Measurements from ENCODE around the gene BAIAP2. TPM values are rescaled to one million over a fixed set of nuclear protein-coding genes. Genes with fewer than 3 reads are reported as not detected.

Gene BAIAP2
- total and polyA plus RNA-seq, 2 of the 13 experiments (the other 11 are each of a cell fraction or from before 2014, with no cell fraction given) = 22.5 to 24.0 TPM

GRCh38 chr17:81043319-81043724 lies 8.4 kb downstream of the BAIAP2 start (continued):
- TF ChIP-seq YY1 (IDR thresholded peaks at IDR 0.05; ENCODE audit: insufficient read depth, insufficient replicate concordance, low read depth, low read length) (no peak), TOPORS (CRISPR knock-in tag; IDR thresholded peaks at IDR 0.05) (no peak), ZNF10 (CRISPR knock-in tag; IDR thresholded peaks at IDR 0.05; ENCODE audit: borderline replicate concordance, low read depth) (no peak), SNAPC5 (CRISPR knock-in tag; IDR thresholded peaks at IDR 0.05; ENCODE audit: borderline replicate concordance) (no peak), SYNCRIP (IDR thresholded peaks at IDR 0.05; ENCODE audit: insufficient read depth, low read depth, low read length) (no peak), ERF (CRISPR knock-in tag; IDR thresholded peaks at IDR 0.05) (no peak), HOXD1 (CRISPR knock-in tag; IDR thresholded peaks at IDR 0.05) (no peak), DDIT3 (CRISPR knock-in tag; IDR thresholded peaks at IDR 0.05) (no peak), IKZF1 (IDR thresholded peaks at IDR 0.05) (no peak), CTCF (CRISPR knock-in tag; IDR thresholded peaks at IDR 0.05) (no peak; the same call in 1 of the 2 replicates), RORA (CRISPR knock-in tag; IDR thresholded peaks at IDR 0.05) (no peak), POGZ (CRISPR knock-in tag; IDR thresholded peaks at IDR 0.05) (0 out of 2 replicates have a peak, but pooled peaks have one; percentile 47), ZNF605 (CRISPR knock-in tag; IDR thresholded peaks at IDR 0.05) (no peak), RBFOX2 (IDR thresholded peaks at IDR 0.05; ENCODE audit: low read depth, low read length) (no peak; the same call in 1 of the 2 replicates), ATF2 (CRISPR knock-in tag; IDR thresholded peaks at IDR 0.05) (no peak), CENPBD1 (CRISPR knock-in tag; IDR thresholded peaks at IDR 0.05; ENCODE audit: borderline replicate concordance, low read depth) (no peak), DZIP1 (CRISPR knock-in tag; IDR thresholded peaks at IDR 0.05) (peak; percentile 47; the same call in 1 of the 2 replicates), JDP2 (CRISPR knock-in tag; IDR thresholded peaks at IDR 0.05; ENCODE audit: borderline replicate concordance) (no peak), RARA (CRISPR knock-in tag; IDR thresholded peaks at IDR 0.05) (no peak), FUBP1 (CRISPR knock-in tag; IDR thresholded peaks at IDR 0.05; ENCODE audit: borderline replicate concordance) (no peak), CHD2 (IDR thresholded peaks at IDR 0.05; ENCODE audit: low read depth, low read length) (no peak), ZNF331 (CRISPR knock-in tag; IDR thresholded peaks at IDR 0.05) (no peak), POLR2AphosphoS5 (IDR thresholded peaks at IDR 0.05; ENCODE audit: low read depth, low read length) (no peak)
